Measurements from ENCODE around the gene ATF7.

- TF ChIP-seq CTCF (IDR thresholded peaks at IDR 0.05 in 8 of 11, conservative IDR thresholded peaks at IDR 0.05 in 3 of 11) = no peak
- no peak for TF ChIP-seq POLR2AphosphoS5 (IDR thresholded peaks at IDR 0.05)
- TF ChIP-seq POLR2A (IDR thresholded peaks at IDR 0.05) = no peak
Observed at GRCh38 chr12:53466640-53467039, 159.5 kb downstream of the ATF7 start.

Data from spleen (tissue), 7 donors.